Measurements from ENCODE around the gene DAG1. TPM values are rescaled to one million over a fixed set of nuclear protein-coding genes. Genes with fewer than 3 reads are reported as not detected.

DAG1 gene
- polyA plus RNA-seq, 1 donor (not counting 4 experiments of a cell fraction or from before 2014, with no cell fraction given) = 22.0 TPM

GRCh38 chr3:49465270-49466034 lies 4.6 kb upstream of the DAG1 start:
- H3K9ac ChIP-seq (ENCODE audit: control insufficient read depth, extremely low read depth, insufficient read depth, low read length) = no peak overlapping the region
- dilution Hi-C loops (cut with MboI; ENCODE audit: extremely low pct_ligation_motif_present, low sequenced_read_pairs) = no loop called here
- no peak overlapping the region for H3K4me3 ChIP-seq (ENCODE audit: control insufficient read depth in 2 of 3, extremely low read depth in 1 of 3, insufficient read depth in 2 of 3, low read depth in 1 of 3, low read length in 3 of 3)
- no peaks in the 10 kb centered on the region for H3K79me2 ChIP-seq (ENCODE audit: control insufficient read depth, insufficient read depth, low read length)
- no peaks in the 10 kb centered on the region for H3K9me3 ChIP-seq (ENCODE audit: control insufficient read depth, low read depth, low read length)
- no peak overlapping the region for H3K4me2 ChIP-seq (ENCODE audit: control insufficient read depth, extremely low read depth, insufficient read depth, low read depth, low read length)
- no peaks in the 10 kb centered on the region for H3K36me3 ChIP-seq (ENCODE audit: control insufficient read depth in 2 of 2, extremely low read depth in 1 of 2, insufficient read depth in 2 of 2, low read length in 2 of 2)
- no peaks in the 10 kb centered on the region for H3K27me3 ChIP-seq (ENCODE audit: control insufficient read depth, extremely low read depth, insufficient read depth, low read length)
- DNase-seq (ENCODE audit: low read depth, low spot score) (no peak), FAIRE-seq (no peak)
- peak overlapping the region; percentile 48 for H2AFZ ChIP-seq (ENCODE audit: control insufficient read depth, low read length)
- peaks cover 2% of the 10 kb centered on the region for H3K9me1 ChIP-seq (ENCODE audit: control insufficient read depth, extremely low read depth, insufficient read depth, low read length)
- H3K4me1 ChIP-seq (ENCODE audit: control insufficient read depth, extremely low read depth, insufficient read depth, low read length) = peaks cover 28% of the 10 kb centered on the region
- TF ChIP-seq CTCF (optimal IDR thresholded peaks at IDR 0.05 in 1 of 3, IDR thresholded peaks at IDR 0.05 in 1 of 3, conservative IDR thresholded peaks at IDR 0.05 in 1 of 3; ENCODE audit: extremely low read depth in 1 of 3, insufficient read depth in 2 of 3, low read length in 3 of 3) (no peak), EZH2 (IDR thresholded peaks at IDR 0.05; ENCODE audit: low read length) (no peak)
- H3K27ac ChIP-seq (ENCODE audit: control insufficient read depth, insufficient read depth, low read length) = no peak overlapping the region
- no peaks in the 10 kb centered on the region for H4K20me1 ChIP-seq (ENCODE audit: control insufficient read depth, extremely low read depth, insufficient read depth, low read length)

- Histone ChIP-seq H3K79me2 (ENCODE audit: control insufficient read depth, insufficient read depth, low read length) (no peaks in the 10 kb centered on the region), H3K9ac (ENCODE audit: control insufficient read depth, extremely low read depth, insufficient read depth, low read length) (no peak overlapping the region), H3K4me1 (ENCODE audit: control insufficient read depth, extremely low read depth, insufficient read depth, low read length) (peaks cover 23% of the 10 kb centered on the region), H2AFZ (ENCODE audit: control insufficient read depth, low read length) (no peak overlapping the region), H3K4me2 (ENCODE audit: control insufficient read depth, extremely low read depth, insufficient read depth, low read depth, low read length) (no peak overlapping the region), H3K36me3 (ENCODE audit: control insufficient read depth in 2 of 2, extremely low read depth in 1 of 2, insufficient read depth in 2 of 2, low read length in 2 of 2) (no peaks in the 10 kb centered on the region), H4K20me1 (ENCODE audit: control insufficient read depth, extremely low read depth, insufficient read depth, low read length) (no peaks in the 10 kb centered on the region), H3K9me3 (ENCODE audit: control insufficient read depth, low read depth, low read length) (no peaks in the 10 kb centered on the region), H3K27me3 (ENCODE audit: control insufficient read depth, extremely low read depth, insufficient read depth, low read length) (no peaks in the 10 kb centered on the region), H3K9me1 (ENCODE audit: control insufficient read depth, extremely low read depth, insufficient read depth, low read length) (peaks cover 2% of the 10 kb centered on the region), H3K27ac (ENCODE audit: control insufficient read depth, insufficient read depth, low read length) (no peak overlapping the region), H3K4me3 (ENCODE audit: control insufficient read depth in 2 of 3, extremely low read depth in 1 of 3, insufficient read depth in 2 of 3, low read depth in 1 of 3, low read length in 3 of 3) (no peak overlapping the region)
- DNase-seq (ENCODE audit: low read depth, low spot score) (no peak), FAIRE-seq (no peak)
- dilution Hi-C loops (cut with MboI; ENCODE audit: extremely low pct_ligation_motif_present, low sequenced_read_pairs) = no loop called here
- TF ChIP-seq EZH2 (IDR thresholded peaks at IDR 0.05; ENCODE audit: low read length) (no peak), CTCF (optimal IDR thresholded peaks at IDR 0.05 in 1 of 3, IDR thresholded peaks at IDR 0.05 in 1 of 3, conservative IDR thresholded peaks at IDR 0.05 in 1 of 3; ENCODE audit: extremely low read depth in 1 of 3, insufficient read depth in 2 of 3, low read length in 3 of 3) (no peak)
Measured at GRCh38 chr3:49466085-49466484, 4.0 kb upstream of the DAG1 start.

Measured in keratinocyte (primary cell).